ENCODE data around the gene EPB41. TPM values are rescaled to one million over a fixed set of nuclear protein-coding genes. Genes with fewer than 3 reads are reported as not detected.

The EPB41 gene
- total and polyA plus RNA-seq, 4 donors = 10.7 to 189 (median 38.1) TPM

- no peak overlapping the region for H3K4me3 ChIP-seq (ENCODE audit: low read depth in 1 of 3, low read length in 3 of 3)
- no peak for DNase-seq (ENCODE audit: low spot score)
- TF ChIP-seq SP1 (IDR thresholded peaks at IDR 0.05) (no peak), TAF1 (conservative IDR thresholded peaks at IDR 0.05) (no peak), MAX (IDR thresholded peaks at IDR 0.05) (no peak), FOXA1 (IDR thresholded peaks at IDR 0.05) (no peak)
- H3K9ac ChIP-seq (ENCODE audit: low read depth in 1 of 2, low read length in 2 of 2) = no peak overlapping the region
- peaks cover 0 to 5% (median 3%) of the 10 kb centered on the region in 4 donors for H3K36me3 ChIP-seq (ENCODE audit: control insufficient read depth in 4 of 4, insufficient read depth in 3 of 4, low read depth in 1 of 4, low read length in 3 of 4)
- no peaks in the 10 kb centered on the region for H3K27me3 ChIP-seq (ENCODE audit: control insufficient read depth in 4 of 4, insufficient read depth in 4 of 4, low read length in 3 of 4)
- no peak overlapping the region for H3K27ac ChIP-seq (ENCODE audit: low read depth in 1 of 2, low read length in 2 of 2)
- H3K4me1 ChIP-seq (ENCODE audit: control insufficient read depth in 4 of 4, insufficient read depth in 4 of 4, low read length in 3 of 4) = peaks cover 0 to 1% (median 0%) of the 10 kb centered on the region in 4 donors
- no peaks in the 10 kb centered on the region for H3K9me3 ChIP-seq (ENCODE audit: control insufficient read depth in 4 of 4, low read length in 3 of 4)
- WGBS = 96% methylated on average over 3 of the region's 3 CpGs
Observed at GRCh38 chr1:29022620-29023019, 108.3 kb downstream of the EPB41 start.

- Histone ChIP-seq H3K9me3 (ENCODE audit: control insufficient read depth in 4 of 4, low read length in 3 of 4) (no peaks in the 10 kb centered on the region), H3K9ac (ENCODE audit: low read depth in 1 of 2, low read length in 2 of 2) (no peak overlapping the region), H3K36me3 (ENCODE audit: control insufficient read depth in 4 of 4, insufficient read depth in 3 of 4, low read depth in 1 of 4, low read length in 3 of 4) (peaks cover 0 to 12% (median 4%) of the 10 kb centered on the region in 4 donors), H3K27ac (ENCODE audit: low read depth in 1 of 2, low read length in 2 of 2) (no peak overlapping the region), H3K4me3 (ENCODE audit: low read depth in 1 of 3, low read length in 3 of 3) (no peak overlapping the region), H3K27me3 (ENCODE audit: control insufficient read depth in 4 of 4, insufficient read depth in 4 of 4, low read length in 3 of 4) (no peaks in the 10 kb centered on the region), H3K4me1 (ENCODE audit: control insufficient read depth in 4 of 4, insufficient read depth in 4 of 4, low read length in 3 of 4) (no peaks in the 10 kb centered on the region)
- 87% methylated on average over 4 of the region's 4 CpGs for WGBS
- no peak for TF ChIP-seq HNF4G (IDR thresholded peaks at IDR 0.05)
- no peak for TF ChIP-seq CTCF (IDR thresholded peaks at IDR 0.05; ENCODE audit: low read depth, low read length, missing input control)
- no peak for TF ChIP-seq FOXA1 (IDR thresholded peaks at IDR 0.05)
- TF ChIP-seq NR2F2 (IDR thresholded peaks at IDR 0.05) = no peak
- TF ChIP-seq GABPA (IDR thresholded peaks at IDR 0.05 in 1 of 2, conservative IDR thresholded peaks at IDR 0.05 in 1 of 2) = no peak
- TF ChIP-seq YY1 (IDR thresholded peaks at IDR 0.05) = no peak
- no peak for TF ChIP-seq MAX (IDR thresholded peaks at IDR 0.05)
- no peak for TF ChIP-seq TAF1 (conservative IDR thresholded peaks at IDR 0.05)
- TF ChIP-seq REST (IDR thresholded peaks at IDR 0.05) = no peak
- TF ChIP-seq ZBTB33 (IDR thresholded peaks at IDR 0.05) = no peak
- no peak for TF ChIP-seq SP1 (IDR thresholded peaks at IDR 0.05)
- TF ChIP-seq HNF4A (conservative IDR thresholded peaks at IDR 0.05) = no peak
- TF ChIP-seq EGR1 (IDR thresholded peaks at IDR 0.05; ENCODE audit: low read depth in 2 of 2) = no peak
- TF ChIP-seq RAD21 (IDR thresholded peaks at IDR 0.05) = no peak
- no peak for DNase-seq (ENCODE audit: low spot score)
Observed at GRCh38 chr1:29029667-29030066, 115.3 kb downstream of the EPB41 start.

All from liver (tissue), 9 donors.